ENCODE measurements around the gene OTOF. TPM values are rescaled to one million over a fixed set of nuclear protein-coding genes. Genes with fewer than 3 reads are reported as not detected.
A peak's percentile ranks its signal among the peaks of the same experiment; 100 is the strongest.

OTOF gene
- total and polyA plus RNA-seq, 8 donors, result 0.06 to 3.6 (median 0.29) TPM; not detected in 3

DNA sequence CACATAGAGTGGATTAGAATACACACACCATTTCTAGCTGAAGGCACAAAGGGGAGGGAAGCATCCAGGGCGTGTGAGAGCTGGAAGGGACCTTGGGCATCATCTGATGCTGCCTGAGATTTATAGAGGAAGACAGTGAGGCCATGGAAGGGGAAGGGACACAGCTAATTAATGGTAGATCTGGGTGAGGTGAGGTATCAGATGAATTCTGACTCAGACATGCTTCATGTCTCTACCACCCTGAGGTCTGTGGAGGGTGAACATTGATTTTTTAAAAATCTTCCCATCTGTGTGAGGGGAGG is 42.2 kb upstream of the OTOF start:
- no peak overlapping the region for H3K27ac ChIP-seq
- peaks cover 0 to 46% (median 0%) of the 10 kb centered on the region in 3 donors for H3K27me3 ChIP-seq
- no peaks in the 10 kb centered on the region for H3K4me1 ChIP-seq
- no peak overlapping the region for H3K4me3 ChIP-seq
- H3K9me3 ChIP-seq, result no peaks in the 10 kb centered on the region
- no peak for DNase-seq
- 46 to 83% (median 54%) methylated on average over 1 of the region's 1 CpG for WGBS, 5 donors
- H3K36me3 ChIP-seq, result no peaks in the 10 kb centered on the region
- intact Hi-C loops (cut with DNase I; ENCODE audit: low total_unique reads), result no loop called here
- TF ChIP-seq EP300 (IDR thresholded peaks at IDR 0.05) (no peak), POLR2A (IDR thresholded peaks at IDR 0.05) (no peak), POLR2AphosphoS5 (IDR thresholded peaks at IDR 0.05) (no peak)
- TF ChIP-seq, protein P1, sequence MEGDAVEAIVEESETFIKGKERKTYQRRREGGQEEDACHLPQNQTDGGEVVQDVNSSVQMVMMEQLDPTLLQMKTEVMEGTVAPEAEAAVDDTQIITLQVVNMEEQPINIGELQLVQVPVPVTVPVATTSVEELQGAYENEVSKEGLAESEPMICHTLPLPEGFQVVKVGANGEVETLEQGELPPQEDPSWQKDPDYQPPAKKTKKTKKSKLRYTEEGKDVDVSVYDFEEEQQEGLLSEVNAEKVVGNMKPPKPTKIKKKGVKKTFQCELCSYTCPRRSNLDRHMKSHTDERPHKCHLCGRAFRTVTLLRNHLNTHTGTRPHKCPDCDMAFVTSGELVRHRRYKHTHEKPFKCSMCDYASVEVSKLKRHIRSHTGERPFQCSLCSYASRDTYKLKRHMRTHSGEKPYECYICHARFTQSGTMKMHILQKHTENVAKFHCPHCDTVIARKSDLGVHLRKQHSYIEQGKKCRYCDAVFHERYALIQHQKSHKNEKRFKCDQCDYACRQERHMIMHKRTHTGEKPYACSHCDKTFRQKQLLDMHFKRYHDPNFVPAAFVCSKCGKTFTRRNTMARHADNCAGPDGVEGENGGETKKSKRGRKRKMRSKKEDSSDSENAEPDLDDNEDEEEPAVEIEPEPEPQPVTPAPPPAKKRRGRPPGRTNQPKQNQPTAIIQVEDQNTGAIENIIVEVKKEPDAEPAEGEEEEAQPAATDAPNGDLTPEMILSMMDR (IDR thresholded peaks at IDR 0.05), result no peak

DNA sequence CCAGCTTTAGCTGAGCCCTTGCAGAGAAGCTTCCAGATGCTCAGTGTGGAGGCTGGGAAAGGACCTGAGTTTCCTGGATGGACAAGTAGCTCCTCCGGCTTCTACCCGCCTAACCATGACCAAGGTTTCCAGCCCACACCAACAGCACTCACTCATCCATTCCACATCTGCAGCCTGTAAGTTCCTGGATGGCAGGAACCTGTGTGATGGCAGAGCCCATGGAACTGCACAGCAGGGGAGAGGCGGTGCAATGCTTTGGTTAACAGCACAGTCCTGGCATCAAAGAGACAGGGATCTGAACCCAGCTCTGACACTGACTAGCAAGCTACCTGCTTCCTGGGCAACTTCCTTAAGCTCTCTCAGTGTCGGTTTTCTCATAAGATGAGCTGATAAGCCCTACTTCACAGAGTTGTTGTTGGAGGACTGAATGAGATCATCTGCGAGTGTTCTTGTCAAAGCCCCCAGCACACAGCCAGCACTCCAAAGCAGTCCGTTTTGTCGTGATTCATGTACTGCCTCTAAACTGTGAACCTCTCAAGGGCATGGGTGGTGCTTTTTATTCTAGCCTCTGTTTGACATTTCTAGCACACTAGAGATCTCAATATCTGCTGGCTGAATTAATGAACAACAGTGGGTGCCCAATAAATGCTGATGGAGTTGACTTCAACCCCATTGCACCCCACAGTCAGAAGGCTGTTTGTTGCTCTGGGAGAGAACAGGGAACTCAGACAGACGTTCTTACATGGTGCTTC is 41.6 kb upstream of the OTOF start:
- Histone ChIP-seq H3K36me3 (no peaks in the 10 kb centered on the region), H3K9me3 (no peaks in the 10 kb centered on the region), H3K27me3 (peaks cover 0 to 44% (median 0%) of the 10 kb centered on the region in 3 donors), H3K4me3 (no peak overlapping the region), H3K27ac (no peak overlapping the region), H3K4me1 (no peaks in the 10 kb centered on the region)
- intact Hi-C loops (cut with DNase I; ENCODE audit: low total_unique reads), result no loop called here
- WGBS, 5 donors, result 42 to 60% (median 51%) methylated on average over 7 to 8 of the region's 8 CpGs
- DNase-seq, result peak in 1 of 2 donors; percentile 27
- TF ChIP-seq POLR2AphosphoS5 (IDR thresholded peaks at IDR 0.05) (no peak), EP300 (IDR thresholded peaks at IDR 0.05) (no peak), POLR2A (IDR thresholded peaks at IDR 0.05) (no peak)
- TF ChIP-seq, protein P1 (IDR thresholded peaks at IDR 0.05), result no peak

DNA sequence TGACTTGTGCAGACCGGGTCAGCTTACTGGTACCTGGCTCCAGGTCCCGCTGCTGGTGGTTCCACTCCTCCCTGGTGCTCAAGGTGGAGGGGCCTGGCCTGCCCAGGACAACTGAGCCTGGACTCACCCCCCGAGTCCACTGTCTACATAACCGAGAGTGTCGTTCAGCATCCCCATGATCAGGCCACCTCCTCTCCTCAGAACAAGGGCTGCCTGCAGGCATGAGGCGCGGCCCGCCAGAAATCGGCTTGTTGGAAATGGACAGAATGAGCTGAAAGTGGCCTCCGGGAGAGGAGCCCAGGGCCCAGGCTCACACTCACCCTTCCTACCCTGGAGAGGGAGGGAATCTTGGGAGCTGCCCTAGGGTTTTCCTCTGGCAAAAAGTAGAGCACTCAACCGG is 38.9 kb upstream of the OTOF start:
- H3K9me3 ChIP-seq, result no peaks in the 10 kb centered on the region
- H3K27me3 ChIP-seq, result peaks cover 0 to 37% (median 0%) of the 10 kb centered on the region in 3 donors
- intact Hi-C loops (cut with DNase I; ENCODE audit: low total_unique reads), result no loop called here
- no peaks in the 10 kb centered on the region for H3K36me3 ChIP-seq
- WGBS, 5 donors, result 81 to 86% (median 84%) methylated on average over 9 to 11 of the region's 11 CpGs
- H3K4me3 ChIP-seq, result no peak overlapping the region
- H3K4me1 ChIP-seq, result no peaks in the 10 kb centered on the region
- TF ChIP-seq, protein P1 (IDR thresholded peaks at IDR 0.05), result no peak
- TF ChIP-seq POLR2A (IDR thresholded peaks at IDR 0.05), result no peak
- TF ChIP-seq POLR2AphosphoS5 (IDR thresholded peaks at IDR 0.05), result no peak
- H3K27ac ChIP-seq, result no peak overlapping the region
- no peak for DNase-seq

DNA sequence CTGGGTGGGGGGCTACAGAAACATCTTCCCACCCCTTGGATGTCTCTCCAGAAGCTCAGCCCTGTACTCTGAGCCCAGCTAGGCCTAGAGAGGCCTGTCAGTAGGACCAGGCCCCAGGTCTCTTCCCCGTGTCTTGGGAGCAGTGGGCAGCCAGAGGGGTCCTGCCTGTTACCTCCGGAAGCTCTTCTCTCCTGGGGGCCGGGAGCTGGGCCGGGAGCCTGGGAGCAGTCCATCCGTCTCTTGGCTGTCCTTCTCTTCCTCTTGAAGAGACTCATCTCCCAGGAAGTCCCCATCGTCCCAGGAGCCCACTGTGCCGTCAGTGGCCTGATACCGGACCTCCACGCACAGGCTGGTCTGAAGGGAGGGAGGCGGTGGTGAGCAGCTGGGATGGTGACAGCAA is 38.3 kb upstream of the OTOF start:
- Histone ChIP-seq H3K27ac (no peak overlapping the region), H3K27me3 (peaks cover 0 to 32% (median 0%) of the 10 kb centered on the region in 3 donors), H3K9me3 (no peaks in the 10 kb centered on the region), H3K36me3 (no peaks in the 10 kb centered on the region), H3K4me1 (no peaks in the 10 kb centered on the region), H3K4me3 (no peak overlapping the region)
- DNase-seq, result no peak
- intact Hi-C loops (cut with DNase I; ENCODE audit: low total_unique reads), result no loop called here
- TF ChIP-seq, protein P1 (IDR thresholded peaks at IDR 0.05), result no peak
- TF ChIP-seq EP300 (IDR thresholded peaks at IDR 0.05), result no peak
- TF ChIP-seq POLR2AphosphoS5 (IDR thresholded peaks at IDR 0.05), result no peak
- no peak for TF ChIP-seq POLR2A (IDR thresholded peaks at IDR 0.05)
- 91 to 95% (median 95%) methylated on average over 9 to 10 of the region's 10 CpGs for WGBS, 5 donors

Data from stomach (tissue), 9 donors.